Amniotic epithelial cell (primary cell): ENCODE measurements around the gene FRMD6.
A peak's percentile ranks its signal among the peaks of the same experiment; 100 is the strongest.
"Not testable (repeated sequence)": the region's sequence is repeated elsewhere in the genome, so short reads cannot be mapped to it uniquely, and the experiment has no call there.

Source experiments
- DNase-seq: peaks from one replicate; pipeline ENCODE4 v3.0.0-alpha.2; 2010; ENCODE audit warnings: low read depth

The FRMD6 gene

GRCh38 chr14:51630987-51631386, 20.7 kb upstream of the FRMD6 start:
- peak; percentile 79 for DNase-seq

GRCh38 chr14:51633298-51633697, 18.4 kb upstream of the FRMD6 start:
- not testable (repeated sequence) for DNase-seq

GRCh38 chr14:51636109-51636508, 15.6 kb upstream of the FRMD6 start:
- DNase-seq: no peak

GRCh38 chr14:51638071-51638944, 13.4 kb upstream of the FRMD6 start:
- peak; percentile 35 for DNase-seq

GRCh38 chr14:51639668-51640316, 11.9 kb upstream of the FRMD6 start:
- DNase-seq: no peak

- peak; percentile 71 for DNase-seq
Measured at GRCh38 chr14:51643140-51643539, 8.6 kb upstream of the FRMD6 start.

- peak; percentile 70 for DNase-seq
Measured at GRCh38 chr14:51644217-51644933, 7.3 kb upstream of the FRMD6 start.

GRCh38 chr14:51648296-51648695, 3.4 kb upstream of the FRMD6 start:
- peak; percentile 32 for DNase-seq

GRCh38 chr14:51650716-51651387, 858 bp upstream of the FRMD6 start:
- DNase-seq: no peak

GRCh38 chr14:51652168-51653078, 713 bp downstream of the FRMD6 start:
- DNase-seq: no peak

- peak; percentile 84 for DNase-seq
Measured at GRCh38 chr14:51653079-51653774, 1.5 kb downstream of the FRMD6 start.

- peak; percentile 33 for DNase-seq
Measured at GRCh38 chr14:51653775-51654532, 2.2 kb downstream of the FRMD6 start.

- DNase-seq: no peak
Measured at GRCh38 chr14:51654533-51654845, 2.8 kb downstream of the FRMD6 start.

- no peak for DNase-seq
Measured at GRCh38 chr14:51657762-51658161, 6.1 kb downstream of the FRMD6 start.

- no peak for DNase-seq
Measured at GRCh38 chr14:51658441-51659173, 6.9 kb downstream of the FRMD6 start.

- no peak for DNase-seq
Measured at GRCh38 chr14:51660741-51661140, 9.0 kb downstream of the FRMD6 start.

GRCh38 chr14:51661504-51661903, 9.8 kb downstream of the FRMD6 start:
- no peak for DNase-seq

GRCh38 chr14:51663783-51664326, 12.1 kb downstream of the FRMD6 start:
- no peak for DNase-seq

GRCh38 chr14:51666070-51666469, 14.4 kb downstream of the FRMD6 start:
- DNase-seq: peak; percentile 33
